ENCODE data around the gene SLC35G2. TPM values are rescaled to one million over a fixed set of nuclear protein-coding genes. Genes with fewer than 3 reads are reported as not detected.

SLC35G2 gene
- polyA plus RNA-seq, 1 donor from 2014 or later: 6.8 TPM

- Histone ChIP-seq H2AFZ (ENCODE audit: low read depth, low read length) (no peak overlapping the region), H3K27ac (ENCODE audit: low read length) (no peak overlapping the region), H3K4me2 (ENCODE audit: low read length) (no peak overlapping the region), H3K4me3 (ENCODE audit: low read length) (no peak overlapping the region), H3K9me2 (ENCODE audit: insufficient read depth, low read length) (no peaks in the 10 kb centered on the region), H3K9me3 (ENCODE audit: low read length) (no peaks in the 10 kb centered on the region), H3F3A (ENCODE audit: insufficient read depth, low read length, poor library complexity, severe bottlenecking) (no peaks in the 10 kb centered on the region), H3K79me2 (replicated peaks; ENCODE audit: insufficient read depth, low read length) (no peaks in the 10 kb centered on the region), H3K27me3 (ENCODE audit: insufficient read depth, low read depth, low read length) (no peaks in the 10 kb centered on the region), H3K36me3 (ENCODE audit: insufficient read depth, low read length) (no peaks in the 10 kb centered on the region), H4K20me1 (ENCODE audit: insufficient read depth) (no peaks in the 10 kb centered on the region), H3K9ac (ENCODE audit: low read length) (no peak overlapping the region)
- TF ChIP-seq POLR2AphosphoS5 (IDR thresholded peaks at IDR 0.05): no peak
- TF ChIP-seq TAF1 (IDR thresholded peaks at IDR 0.05; ENCODE audit: low read depth): no peak
- no peak for TF ChIP-seq EP300 (conservative IDR thresholded peaks at IDR 0.05; ENCODE audit: poor library complexity, severe bottlenecking)
- no peak for TF ChIP-seq RAD21 (conservative IDR thresholded peaks at IDR 0.05)
Measured at GRCh38 chr3:136831461-136831860, 12.5 kb downstream of the SLC35G2 start.

GRCh38 chr3:136835089-136835812, 16.3 kb downstream of the SLC35G2 start:
- no peaks in the 10 kb centered on the region for H3K9me3 ChIP-seq (ENCODE audit: low read length)
- no peak overlapping the region for H3K9ac ChIP-seq (ENCODE audit: low read length)
- no peak overlapping the region for H3K4me2 ChIP-seq (ENCODE audit: low read length)
- no peak overlapping the region for H2AFZ ChIP-seq (ENCODE audit: low read depth, low read length)
- no peaks in the 10 kb centered on the region for H3K9me2 ChIP-seq (ENCODE audit: insufficient read depth, low read length)
- no peaks in the 10 kb centered on the region for H3K27me3 ChIP-seq (ENCODE audit: insufficient read depth, low read depth, low read length)
- H4K20me1 ChIP-seq (ENCODE audit: insufficient read depth): no peaks in the 10 kb centered on the region
- H3K36me3 ChIP-seq (ENCODE audit: insufficient read depth, low read length): no peaks in the 10 kb centered on the region
- no peaks in the 10 kb centered on the region for H3K79me2 ChIP-seq (replicated peaks; ENCODE audit: insufficient read depth, low read length)
- H3F3A ChIP-seq (ENCODE audit: insufficient read depth, low read length, poor library complexity, severe bottlenecking): no peaks in the 10 kb centered on the region
- TF ChIP-seq MXI1 (conservative IDR thresholded peaks at IDR 0.05; ENCODE audit: poor library complexity, severe bottlenecking): no peak
- no peak for TF ChIP-seq EP300 (conservative IDR thresholded peaks at IDR 0.05; ENCODE audit: poor library complexity, severe bottlenecking)
- TF ChIP-seq EZH2 (IDR thresholded peaks at IDR 0.05; ENCODE audit: borderline replicate concordance, insufficient read depth, low read length, poor library complexity, severe bottlenecking): no peak
- no peak for TF ChIP-seq SMC3 (conservative IDR thresholded peaks at IDR 0.05; ENCODE audit: poor library complexity)
- no peak for TF ChIP-seq RAD21 (conservative IDR thresholded peaks at IDR 0.05)
- TF ChIP-seq CTCF (IDR thresholded peaks at IDR 0.05; ENCODE audit: poor library complexity, severe bottlenecking): no peak
- TF ChIP-seq REST (IDR thresholded peaks at IDR 0.05; ENCODE audit: borderline replicate concordance): no peak
- no peak for TF ChIP-seq POLR2AphosphoS5 (IDR thresholded peaks at IDR 0.05)
- no peak for TF ChIP-seq TAF1 (IDR thresholded peaks at IDR 0.05; ENCODE audit: low read depth)
- H3K4me3 ChIP-seq (ENCODE audit: low read length): no peak overlapping the region
- H3K27ac ChIP-seq (ENCODE audit: low read length): no peak overlapping the region

Data from neural cell (in vitro differentiated cells).